HG03439 (cell line): Measurements from ENCODE around the gene FAM9A.

Experiments used
- ATAC-seq: cut with Tn5 transposase; IDR thresholded peaks from one replicate; pipeline ENCODE4 v1.9.1; 2021; ENCODE audit warnings: mild to moderate bottlenecking, moderate library complexity; ENCODE audit not compliant: unreplicated experiment

FAM9A gene

DNA sequence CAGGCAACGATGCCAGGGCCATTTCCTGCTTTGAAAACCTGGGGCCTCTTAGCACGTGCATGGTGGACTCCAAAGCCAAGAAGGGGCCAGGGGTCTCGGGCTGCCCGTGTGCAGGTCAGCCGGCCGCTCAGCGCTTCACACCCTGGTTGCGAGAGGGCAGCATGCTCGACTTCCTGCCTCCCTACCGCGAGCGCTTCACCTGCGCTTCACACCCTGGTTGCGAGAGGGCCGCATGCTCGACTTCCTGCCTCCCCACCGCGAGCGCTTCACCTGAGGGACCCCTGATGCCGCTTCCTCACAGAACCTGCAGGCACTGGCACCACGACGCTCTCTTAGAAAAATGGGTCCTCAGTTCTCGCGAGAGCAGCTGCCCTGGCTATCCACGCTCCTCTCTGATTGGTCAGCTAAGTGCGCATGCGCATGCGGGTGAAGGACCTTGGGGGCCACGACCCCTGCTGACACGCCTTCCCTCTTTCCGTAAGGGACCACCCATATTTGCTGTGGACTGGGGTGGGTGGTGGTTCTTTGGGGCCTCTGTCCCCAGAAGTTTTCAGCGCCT lies at the start of gene FAM9A:
FAM9A (minus strand) TSS at position 343 of the 559 bp plus-strand sequence. CDS start 1,212 bp downstream, outside the sequence.
- ATAC-seq: no peak

DNA sequence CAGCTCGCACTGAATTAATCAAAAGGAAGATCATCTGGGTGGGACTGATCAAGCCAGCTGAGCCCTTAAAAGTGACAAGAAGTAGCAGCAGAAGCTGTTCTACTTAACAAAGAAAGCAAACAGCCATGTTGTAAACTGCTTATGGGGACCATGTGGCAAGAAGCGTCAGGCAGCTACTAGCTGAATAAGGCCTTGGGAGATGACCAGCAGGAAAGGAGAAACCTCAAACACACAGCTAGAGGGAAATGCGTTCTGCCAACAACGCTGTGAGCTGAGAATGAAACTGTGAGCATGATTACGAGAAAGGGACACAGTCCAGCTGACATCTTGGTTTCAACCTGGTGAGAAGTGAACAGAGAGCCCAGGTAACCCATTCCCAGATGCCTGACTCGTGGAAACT lies 49.3 kb upstream of the FAM9A start:
- ATAC-seq: no peak

DNA sequence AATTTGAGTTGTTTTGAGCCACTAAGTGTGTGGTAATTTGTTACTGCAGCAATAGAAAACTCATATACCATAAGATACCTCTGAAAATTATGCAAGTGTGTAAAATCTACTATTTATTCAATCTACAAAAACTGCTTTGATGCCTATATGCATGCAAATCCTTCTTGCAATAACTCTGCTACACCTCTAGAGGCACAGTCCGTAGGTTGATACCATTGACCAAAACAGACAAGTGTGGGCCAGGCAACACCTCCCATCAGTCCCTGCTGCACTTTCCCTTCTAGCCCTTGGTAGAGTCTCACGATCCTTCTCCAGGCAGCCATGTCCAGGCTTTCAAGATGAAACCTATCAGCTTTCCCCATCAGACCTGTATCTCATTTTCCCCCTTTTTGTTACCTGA lies 48.8 kb upstream of the FAM9A start:
- no peak for ATAC-seq

DNA sequence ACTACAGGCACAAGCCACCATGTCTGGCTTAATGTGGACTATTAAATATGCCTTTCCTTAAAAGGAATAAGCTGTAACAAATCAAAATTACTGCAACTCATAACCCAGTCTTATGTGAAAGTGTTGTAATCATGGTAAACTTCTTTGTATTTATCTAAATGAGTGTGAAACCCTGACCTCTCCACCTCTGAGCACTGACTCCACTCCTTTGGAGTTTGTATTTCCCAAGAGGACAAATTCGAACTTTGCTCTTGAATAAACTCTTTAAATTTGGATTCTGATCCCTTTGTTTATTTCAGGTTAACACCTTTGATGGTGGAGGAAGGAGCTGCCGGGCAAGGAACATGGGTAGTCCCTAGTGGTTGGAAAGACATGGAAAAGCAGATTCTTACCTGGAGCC lies 48.3 kb upstream of the FAM9A start:
- ATAC-seq: no peak

DNA sequence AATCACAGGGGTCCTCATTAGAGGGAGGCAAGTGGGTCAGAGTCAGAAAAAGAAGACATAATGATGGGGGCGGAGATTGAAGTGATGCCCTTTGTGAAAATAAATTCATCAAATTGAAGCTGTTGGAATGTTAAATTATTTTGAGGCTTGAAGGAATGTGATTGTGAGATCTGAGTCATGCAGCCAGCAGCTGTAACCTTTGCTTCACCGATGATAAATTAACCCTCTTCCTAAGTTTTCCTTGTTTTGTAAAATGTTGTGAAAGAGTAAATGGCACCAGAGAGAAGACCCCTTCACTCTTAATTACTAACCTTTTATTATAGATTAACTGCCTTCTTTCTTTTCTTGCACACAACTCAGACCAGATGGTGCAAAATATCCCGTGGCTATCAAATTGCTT lies 47.7 kb upstream of the FAM9A start:
- ATAC-seq: no peak

DNA sequence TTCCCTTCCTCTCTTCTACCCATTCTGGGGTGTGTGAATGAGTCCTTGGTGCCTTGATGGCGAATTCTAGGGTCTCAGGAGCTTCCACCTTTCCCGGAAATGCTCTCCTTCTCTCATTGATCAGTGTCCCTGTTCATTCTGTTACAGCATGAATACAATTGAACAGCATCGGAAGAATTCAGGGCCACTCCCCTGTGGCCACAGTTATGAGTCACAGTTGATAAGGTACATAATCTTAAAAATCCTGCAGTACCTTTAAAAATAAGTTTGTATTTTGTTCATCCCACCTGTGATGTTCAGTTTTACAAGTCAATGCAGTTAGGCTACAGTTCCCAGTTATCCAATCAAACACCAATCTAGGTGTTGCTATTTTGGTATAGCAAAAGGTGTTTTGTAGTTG lies 47.3 kb upstream of the FAM9A start:
- ATAC-seq: no peak

DNA sequence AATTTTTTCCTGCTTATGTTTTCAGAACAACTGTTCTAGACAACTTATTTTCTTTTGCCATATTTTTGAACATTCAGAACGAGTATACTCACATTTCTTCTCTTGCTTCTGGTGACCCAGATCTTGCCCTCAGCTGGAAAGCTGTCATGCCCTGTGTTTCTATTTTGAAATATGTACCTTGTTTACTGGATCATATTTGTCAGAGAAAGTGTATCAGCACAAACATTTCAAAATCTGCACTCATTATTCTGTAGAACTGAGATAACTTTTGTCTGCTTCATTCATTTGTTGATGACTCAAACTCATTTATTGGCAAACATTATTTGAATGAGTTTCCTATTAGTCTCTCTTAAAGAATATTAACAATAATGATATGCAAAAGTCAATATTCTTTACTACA lies 46.2 kb upstream of the FAM9A start:
- ATAC-seq: no peak

DNA sequence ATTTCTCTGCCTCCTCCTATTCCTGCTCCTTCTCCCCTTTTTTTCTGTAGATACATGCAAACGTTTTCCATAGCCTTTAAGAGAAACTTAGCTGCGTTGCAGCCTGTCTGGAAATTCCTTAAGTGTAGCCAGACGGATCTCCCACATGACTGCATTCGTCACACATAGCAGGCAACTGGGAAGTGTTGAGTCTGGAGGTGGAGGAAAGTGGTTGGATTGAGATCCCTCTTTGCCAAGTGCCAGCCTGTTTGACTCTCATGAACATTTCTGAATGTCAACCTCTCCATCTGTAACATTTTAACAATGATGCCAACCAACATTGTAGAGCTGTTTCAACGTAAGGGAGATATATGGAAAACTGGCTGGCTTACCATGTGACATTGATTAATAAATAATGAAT lies 45.1 kb upstream of the FAM9A start:
- no peak for ATAC-seq

DNA sequence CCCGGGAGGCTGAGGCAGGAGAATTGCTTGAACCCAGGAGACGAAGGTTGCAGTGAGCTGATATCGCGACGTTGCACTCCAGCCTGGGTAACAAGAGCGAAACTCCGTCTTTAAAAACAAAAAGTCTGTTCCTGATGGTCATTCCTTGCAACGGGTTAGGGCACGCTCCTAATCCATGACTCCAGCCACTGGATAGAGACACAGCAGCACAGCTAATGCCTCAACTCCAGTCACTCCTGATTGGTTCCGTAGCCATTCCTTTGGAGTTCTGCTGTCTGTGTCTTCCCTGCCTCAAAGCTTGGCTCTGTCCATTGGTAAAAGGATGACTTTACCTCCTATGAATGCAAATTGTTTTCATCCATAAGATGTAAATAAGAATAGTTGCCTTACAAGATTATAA lies 44.3 kb upstream of the FAM9A start:
- ATAC-seq: no peak

DNA sequence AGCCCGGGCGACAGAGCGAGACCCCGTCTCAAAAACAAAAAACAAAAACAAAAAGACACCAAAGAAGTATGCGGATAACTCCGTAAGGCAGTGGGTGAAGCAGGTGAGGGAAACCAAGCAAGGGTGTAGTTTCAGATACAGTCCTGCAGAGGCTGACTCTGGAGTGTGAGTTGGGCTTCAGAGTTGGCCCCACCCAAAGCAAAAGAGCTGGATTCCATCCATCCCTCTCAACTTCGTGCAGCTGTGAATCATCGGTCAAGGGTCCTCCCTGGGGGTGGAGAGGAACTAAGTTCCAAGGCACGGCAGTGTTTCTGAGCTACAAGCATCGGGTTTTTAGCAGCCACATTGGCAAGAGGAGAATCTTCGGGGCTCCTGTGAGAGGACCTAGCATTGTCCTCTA lies 43.9 kb upstream of the FAM9A start:
- ATAC-seq: no peak

DNA sequence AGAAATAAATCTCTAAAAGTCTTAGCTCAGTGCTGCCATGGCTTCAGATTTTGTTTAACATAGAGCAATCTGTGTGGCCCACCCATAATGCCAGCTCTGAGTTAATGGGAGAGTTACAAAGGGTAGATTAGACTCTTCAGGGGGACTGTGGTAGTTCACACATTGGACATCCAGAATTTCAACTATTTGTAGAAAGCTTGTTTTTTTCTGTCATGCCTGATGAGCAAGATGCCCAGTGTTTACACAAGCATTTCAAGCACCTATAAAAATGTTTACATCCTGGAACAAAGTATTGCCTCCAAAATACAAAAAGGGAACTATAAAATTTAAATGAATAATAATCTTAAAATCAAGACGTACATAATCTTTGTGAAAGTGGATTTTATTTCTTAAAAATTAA lies 43.0 kb upstream of the FAM9A start:
- no peak for ATAC-seq

DNA sequence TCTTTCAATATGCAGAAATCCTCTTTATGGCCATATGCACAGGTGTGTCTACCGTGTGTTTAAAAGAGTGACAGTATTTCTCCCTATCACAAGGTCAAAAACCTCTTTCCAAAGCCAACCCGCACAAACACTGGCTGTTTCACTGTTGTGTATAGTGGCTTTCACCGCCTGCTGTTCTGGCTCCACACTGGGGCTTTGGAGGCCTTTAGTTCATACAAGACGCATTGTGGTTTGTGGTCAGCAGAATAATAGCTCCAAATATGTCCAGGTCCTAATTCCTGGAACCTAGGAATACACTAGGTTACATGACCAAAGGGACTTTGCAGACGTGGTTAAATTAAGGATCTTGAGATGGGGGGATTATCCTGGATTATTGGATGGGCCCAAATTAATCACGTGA lies 40.7 kb upstream of the FAM9A start:
- ATAC-seq: no peak

DNA sequence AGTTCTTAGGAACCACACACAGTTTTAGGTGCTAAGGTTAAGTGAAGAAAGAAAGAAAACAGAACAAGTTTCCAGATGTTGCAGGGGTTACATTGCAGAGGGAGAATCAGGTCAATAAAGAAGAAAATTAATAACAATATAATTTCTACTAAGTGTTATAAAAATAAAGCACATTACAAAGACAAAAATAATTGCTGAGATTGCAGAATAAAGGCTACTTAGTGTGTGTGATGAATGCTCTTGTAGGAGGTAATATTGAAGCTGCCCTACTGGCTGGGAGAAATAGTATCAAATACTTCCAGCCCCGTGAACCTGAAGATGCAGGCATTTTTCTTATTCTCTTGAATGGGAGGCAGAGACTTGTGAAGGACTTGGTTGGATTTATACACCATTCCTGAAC lies 33.2 kb upstream of the FAM9A start:
- no peak for ATAC-seq

DNA sequence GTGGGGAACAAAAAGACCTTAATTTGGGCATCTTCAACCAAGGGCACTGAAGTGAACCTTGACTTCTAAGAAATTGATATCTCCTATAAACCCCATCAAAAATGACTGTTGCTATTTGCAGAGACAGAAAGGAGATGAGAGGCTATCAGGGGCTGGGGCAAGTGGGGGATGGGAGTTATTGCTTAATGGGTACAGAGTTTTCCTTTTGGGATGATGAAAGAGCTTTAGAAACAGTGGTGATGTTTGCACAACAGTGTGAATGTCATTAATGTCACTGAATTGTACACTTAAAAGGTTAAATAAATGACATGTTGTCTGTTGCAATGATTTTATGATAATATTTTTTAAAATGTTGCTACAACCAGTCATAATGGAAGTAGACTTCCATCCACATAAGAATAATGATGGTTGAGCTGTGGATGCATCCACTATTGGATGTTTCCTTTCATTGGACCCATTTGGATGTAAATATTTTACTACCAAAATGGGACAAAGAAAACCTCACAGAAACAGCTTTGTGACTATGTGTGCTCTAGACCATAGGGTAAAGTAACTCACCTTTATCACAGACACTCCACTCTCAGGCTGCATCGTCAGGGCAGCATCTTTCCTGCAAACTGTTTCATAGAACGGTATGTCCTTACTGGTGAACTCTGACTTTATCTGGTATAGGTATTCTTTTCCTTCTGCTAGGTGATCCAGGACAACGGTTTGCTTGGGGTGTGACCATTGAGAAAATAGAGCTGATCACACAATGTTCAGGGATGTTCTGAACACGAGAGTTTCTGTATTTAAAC lies 31.6 kb upstream of the FAM9A start:
- ATAC-seq: no peak

DNA sequence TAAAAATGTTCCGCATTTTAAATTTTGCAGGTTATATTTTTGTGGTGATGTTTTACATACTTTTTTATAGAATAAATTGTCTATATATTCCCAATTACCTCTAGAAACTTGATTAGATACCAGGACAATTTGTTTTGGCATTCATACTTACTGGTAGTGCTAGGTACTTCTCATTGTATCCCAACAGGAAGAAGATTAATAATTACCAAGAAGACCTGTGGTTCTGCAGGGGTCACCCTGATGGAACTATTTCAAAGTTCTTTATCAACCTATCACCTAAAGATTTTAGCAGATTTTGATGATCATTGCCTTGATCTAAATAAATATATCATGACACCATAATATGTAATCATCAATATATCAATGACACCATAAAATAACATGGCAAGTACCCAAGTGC lies 22.5 kb upstream of the FAM9A start:
- no peak for ATAC-seq

DNA sequence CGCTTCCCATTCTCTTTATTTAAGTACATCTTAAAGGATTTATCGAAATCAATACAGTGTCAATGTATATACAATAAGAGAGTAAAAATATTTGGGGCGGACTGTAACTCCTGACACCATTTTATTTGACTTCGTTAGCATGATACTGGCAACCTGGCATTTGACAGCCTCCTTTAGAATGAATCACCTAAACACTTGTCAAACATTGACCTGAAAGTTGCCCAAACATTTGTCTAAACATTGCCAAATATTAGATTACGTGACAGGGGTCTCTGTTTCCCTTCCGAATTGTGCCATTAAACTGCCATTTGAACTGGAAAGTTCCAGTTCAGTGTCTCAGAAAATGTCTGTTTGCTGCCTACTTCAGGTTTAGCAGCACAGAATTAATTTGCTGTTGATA lies 20.8 kb upstream of the FAM9A start:
- no peak for ATAC-seq

DNA sequence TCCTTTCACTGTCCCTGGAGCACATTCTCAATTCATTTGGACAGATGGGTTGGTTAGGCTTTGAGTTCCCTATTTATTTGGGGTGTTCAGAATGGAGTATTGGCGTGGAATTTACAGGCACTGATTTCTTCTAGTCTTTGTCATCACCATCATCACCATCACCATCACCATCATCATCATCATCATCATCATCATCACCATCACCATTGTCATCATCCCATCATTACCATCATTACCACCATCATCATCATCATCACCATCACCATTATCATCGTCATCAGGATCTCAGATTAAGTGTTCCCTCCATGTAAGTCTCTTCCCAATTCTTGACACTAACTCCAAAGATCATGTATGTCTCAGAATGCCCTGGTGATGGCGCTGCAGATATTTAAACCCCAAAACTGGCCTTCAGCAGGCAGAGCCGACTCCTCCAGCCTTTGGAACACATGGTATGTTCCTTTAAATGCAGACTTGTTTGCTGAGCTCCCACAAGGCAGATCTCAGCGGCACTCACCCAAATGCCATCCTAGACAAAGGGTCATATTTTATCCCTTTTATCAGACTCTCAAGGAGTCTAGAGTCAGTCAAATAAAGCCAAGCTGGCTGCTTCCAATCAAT lies 19.8 kb upstream of the FAM9A start:
- ATAC-seq: no peak

DNA sequence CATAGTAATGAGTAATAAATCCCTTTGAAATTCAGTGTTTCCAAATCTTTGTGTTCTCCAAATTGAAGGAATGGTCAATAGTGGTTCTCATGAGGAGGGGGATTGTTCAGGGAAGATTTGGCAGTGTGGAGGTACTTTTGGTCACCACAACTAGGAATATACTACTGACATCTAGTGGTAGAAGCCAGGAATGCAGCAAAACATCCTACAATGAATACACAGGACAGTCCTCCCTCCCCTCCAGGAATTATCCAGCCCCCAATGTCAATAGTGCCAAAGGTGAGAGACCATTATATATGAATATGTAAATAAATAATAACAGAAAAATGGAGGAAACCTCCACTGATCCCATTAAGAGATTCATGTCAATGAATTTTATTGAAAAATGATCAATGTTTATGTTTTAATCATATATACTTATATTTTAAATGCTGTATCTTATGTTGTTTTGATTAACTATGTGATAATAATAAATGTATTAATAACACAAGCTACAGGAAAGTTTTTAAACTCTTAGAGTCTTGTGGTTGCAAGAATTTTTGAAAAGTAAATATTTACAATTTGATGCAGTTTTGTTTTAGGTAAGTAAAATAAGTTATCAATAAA lies 14.4 kb upstream of the FAM9A start:
- no peak for ATAC-seq

DNA sequence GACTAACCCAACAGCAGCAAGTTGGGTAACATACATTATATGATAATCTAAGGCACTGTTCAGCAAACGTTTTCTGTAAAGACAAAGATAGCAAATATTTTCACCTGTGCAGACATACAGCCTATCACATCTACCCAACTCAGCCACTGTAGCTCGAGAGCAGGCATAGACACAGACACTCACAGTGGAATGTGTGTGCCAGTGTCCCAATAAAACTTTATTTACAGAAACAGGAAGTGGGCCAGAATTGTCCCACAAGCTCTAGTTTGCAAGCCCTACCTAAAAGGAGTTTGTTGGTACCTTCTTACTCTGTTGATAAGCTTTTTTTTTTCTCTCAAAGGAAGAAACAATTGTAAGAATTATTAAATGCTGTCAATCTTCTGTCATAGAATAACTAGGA lies 11.9 kb upstream of the FAM9A start:
- no peak for ATAC-seq

DNA sequence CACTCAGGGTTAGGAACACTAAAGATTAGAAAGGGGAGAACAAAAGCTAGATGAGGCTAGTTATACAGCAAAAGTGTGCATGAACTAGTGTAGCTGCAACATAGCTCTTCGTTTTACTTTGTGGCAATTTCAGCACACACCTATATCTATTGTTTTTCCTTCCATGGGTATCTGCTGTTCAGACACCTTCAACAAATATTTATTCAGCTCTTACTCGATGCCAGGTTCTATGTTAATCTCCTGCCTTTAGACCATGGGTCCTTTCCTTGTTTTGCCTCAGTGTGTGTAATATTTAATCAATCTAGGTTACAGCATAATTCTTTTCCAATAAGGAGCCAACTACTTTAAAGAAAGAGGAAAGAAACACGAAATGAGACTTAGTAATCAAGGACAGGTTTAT lies 10.4 kb upstream of the FAM9A start:
- no peak for ATAC-seq

DNA sequence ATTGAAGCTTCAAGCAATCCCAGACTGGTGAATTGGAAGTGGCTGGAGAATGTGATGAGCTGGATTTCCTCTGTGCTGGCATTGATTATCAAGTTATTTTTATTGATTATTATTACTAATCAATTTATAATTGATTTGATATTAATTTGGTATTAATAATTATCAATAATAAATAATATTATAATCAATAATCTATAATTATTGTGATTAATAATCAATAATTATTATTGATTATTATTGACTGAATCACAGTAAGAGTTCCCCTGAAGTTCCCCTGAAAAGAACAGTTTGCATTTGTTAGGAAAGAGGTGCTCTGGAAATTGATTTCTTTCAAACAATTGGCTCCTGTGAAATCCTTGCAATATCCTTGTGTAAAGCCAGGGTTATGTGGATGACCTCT lies 7.5 kb upstream of the FAM9A start:
- ATAC-seq: no peak

DNA sequence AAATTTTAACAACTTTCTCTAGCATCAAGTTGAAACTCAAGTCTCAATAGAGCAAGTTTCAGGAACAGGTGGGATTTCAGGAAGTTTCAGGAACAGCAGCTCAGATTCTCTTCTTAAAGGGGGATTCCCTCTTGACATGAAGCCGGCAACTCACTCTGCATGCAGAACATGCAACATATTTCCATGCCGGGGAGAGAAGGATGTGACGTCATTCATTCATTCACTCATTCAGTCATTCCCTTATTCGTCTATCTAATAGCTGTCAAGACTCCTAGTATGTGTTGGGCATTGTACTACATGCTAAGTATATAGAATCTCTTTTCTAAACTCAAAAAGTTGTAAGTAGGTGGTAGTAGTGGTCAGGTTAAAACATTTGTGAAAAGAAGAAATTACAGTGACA lies 4.8 kb upstream of the FAM9A start:
- ATAC-seq: no peak
